Activated CD8-positive, alpha-beta memory T cell treated with anti-CD3 and anti-CD28 coated beads for 24 hours (primary cell): Measurements from ENCODE around the gene SH3GL2.

ENCODE experiments used
- DNase-seq: peaks from one replicate; pipeline ENCODE4 v3.0.0-alpha.2; 2020

The SH3GL2 gene

DNA sequence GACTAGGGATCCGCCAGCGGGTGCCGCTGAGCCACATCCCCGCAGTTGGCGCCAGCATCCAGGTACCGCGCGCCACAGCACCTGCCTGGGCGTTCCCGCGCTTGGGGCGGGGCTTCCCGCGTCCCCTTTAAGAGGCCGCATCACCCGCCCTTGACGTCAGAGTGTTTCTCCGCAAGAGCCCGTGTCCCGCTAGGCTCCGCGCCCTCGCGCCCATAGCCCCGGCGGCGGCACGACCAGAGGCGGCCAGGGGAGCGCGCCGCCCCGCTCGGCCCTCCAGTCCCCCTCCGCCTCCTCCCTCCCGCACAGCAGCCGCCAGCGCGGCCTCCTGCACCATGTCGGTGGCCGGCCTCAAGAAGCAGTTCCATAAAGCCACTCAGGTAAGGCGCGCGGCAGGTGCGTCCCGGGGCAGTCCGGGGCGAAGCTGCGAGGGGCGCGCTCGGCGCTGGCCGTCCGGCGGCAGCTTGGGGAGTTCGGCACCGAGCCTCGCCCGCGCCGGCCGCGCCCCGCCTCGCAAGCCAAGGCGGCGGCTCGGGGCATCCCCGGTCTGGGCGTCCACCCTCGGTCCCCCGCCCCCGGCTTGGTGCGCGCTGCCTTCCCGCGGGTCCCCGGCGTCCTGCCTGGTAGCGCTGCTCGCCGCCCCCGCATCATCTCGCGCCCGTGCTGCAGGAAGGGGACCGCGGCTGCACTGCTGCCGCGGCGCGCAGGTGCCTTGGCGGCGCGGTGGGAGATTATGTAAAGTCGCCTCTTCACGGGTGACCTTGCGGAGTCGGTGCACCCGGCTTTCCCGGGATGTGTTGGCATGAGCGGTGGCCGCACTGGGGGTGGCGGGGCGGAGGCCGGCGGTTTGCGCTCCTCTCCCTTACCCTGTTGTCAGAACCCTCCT is at the start of gene SH3GL2:
TSS of gene SH3GL2 (plus strand) at position 156 of the 883 bp plus-strand sequence.
- DNase-seq = no peak

DNA sequence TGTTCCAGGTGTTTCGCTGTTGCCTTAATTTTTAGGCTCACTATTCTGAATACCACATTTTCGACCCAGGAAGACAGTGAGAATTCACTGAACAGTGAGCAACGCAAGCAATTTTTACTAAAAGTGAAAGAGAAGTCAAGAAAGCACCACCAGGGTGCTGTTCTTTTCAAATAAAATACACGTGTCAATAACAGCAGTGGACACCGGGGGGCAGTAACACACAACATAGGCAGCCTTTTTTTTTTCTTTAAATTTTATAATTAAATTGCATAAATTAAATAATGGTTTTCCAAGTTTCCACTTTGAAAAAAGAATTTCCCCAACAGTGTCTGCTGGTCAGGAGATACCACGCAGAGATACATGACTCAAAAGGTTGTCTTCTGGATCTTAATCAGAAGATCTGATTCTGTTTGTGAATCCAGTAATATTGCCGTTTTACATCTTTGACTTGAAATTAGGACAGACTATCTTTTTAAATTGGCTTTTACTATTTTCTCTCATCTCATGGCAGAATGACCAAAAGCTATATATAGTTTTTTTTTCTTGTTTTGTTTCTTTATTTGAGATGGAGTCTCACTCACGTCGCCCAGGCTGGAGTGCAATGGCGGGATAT is 47.1 kb upstream of the SH3GL2 start:
- DNase-seq = no peak

DNA sequence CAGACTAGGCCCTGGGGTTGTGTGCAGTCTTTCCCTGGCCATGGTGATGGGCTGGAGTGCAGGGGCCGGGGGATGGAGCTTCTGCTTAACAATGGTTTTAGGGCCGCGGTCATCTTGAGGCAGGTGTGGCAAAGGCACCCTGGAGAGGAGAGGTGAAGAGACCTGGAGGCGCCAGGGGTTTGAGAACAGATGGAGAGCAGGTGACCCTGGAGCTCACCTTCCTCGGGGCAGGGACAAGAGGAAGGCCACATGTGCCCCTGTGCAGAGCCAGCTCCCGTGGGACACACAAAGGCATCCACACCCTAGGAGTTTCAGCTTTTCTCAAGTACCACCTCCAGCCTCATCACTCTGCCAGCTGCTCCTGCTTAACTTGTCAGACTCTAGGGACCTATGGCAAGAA is 46.4 kb upstream of the SH3GL2 start:
- DNase-seq = no peak

DNA sequence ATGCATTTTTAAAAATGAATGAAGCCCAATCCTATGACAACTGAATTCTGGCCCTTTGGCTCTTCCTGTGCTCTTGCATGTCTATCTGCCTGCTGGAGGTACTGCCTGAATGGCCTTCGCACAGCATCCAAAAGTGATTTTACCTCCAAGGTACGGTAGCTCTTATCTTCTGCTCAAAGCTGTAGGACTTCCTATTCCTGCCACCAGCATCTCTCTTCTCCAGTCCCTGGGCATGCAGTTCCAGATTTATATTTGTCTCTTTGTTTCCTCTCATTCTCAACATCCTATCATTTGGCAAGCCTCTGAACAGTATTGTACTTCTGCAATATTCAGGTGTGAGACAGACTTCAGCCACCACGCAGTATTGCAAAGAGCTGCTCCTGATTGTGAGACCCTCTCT is 43.7 kb upstream of the SH3GL2 start:
- DNase-seq = no peak

- DNase-seq = no peak
Observed at GRCh38 chr9:17536027-17536426, 42.8 kb upstream of the SH3GL2 start.

- DNase-seq = no peak
Observed at GRCh38 chr9:17551023-17551422, 27.8 kb upstream of the SH3GL2 start.

DNA sequence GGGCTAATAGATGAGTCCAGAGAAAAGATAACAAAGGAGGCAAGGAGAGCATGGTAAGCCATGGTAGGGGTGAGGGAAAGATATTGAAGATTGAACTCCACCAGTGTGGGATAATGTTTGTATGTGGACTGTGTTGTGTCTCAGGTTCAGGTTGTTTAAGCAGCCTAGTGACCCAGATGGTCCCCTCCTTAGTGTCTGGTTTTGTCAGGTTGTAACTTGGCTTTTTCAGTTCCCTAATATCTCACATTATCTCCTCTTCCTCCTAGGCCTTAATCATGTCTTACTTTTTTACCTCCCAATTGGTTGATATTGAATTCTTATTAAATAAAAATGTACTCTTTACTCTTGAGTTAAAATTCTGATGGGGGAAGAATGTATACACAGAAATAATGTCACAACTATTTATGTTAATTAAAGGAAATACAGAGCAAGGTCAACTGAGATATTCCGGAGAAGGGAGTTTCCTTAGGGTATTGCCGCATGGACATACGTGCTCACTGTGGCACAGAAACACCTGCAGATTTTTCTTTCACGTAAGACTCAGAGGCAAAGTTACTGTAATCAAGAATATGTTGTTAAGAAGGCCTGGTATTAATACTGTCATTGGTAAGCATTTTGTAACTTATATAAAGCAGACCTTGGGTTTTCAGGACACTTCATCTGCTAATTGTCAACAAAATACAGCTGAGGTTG is 23.4 kb upstream of the SH3GL2 start:
- no peak for DNase-seq

GRCh38 chr9:17556255-17556654 is 22.6 kb upstream of the SH3GL2 start:
- DNase-seq = no peak

DNA sequence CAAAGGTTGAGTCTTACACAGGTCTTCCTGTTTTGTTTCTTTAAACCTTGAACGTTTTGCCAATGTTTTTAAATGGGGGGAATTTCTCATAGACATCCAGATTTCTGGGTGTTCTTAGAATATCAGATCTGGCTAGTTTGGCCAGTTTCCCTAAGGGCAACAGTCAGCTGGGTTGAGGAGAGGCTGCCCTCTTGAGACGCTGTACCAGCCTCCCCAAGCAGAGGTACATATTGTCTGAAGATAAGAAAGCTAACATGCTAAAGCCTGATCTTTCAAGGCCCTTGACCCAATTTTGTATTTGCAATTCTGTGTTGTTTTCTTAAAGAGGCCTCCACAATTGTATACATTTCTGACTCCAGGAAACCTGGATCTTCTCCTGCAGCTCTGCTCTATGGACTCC is 21.9 kb upstream of the SH3GL2 start:
- DNase-seq = no peak

- no peak for DNase-seq
Observed at GRCh38 chr9:17571825-17572224, 7.0 kb upstream of the SH3GL2 start.

GRCh38 chr9:17574342-17574741 is 4.5 kb upstream of the SH3GL2 start:
- DNase-seq = no peak

GRCh38 chr9:17578577-17578910 is 322 bp upstream of the SH3GL2 start:
- DNase-seq = no peak

DNA sequence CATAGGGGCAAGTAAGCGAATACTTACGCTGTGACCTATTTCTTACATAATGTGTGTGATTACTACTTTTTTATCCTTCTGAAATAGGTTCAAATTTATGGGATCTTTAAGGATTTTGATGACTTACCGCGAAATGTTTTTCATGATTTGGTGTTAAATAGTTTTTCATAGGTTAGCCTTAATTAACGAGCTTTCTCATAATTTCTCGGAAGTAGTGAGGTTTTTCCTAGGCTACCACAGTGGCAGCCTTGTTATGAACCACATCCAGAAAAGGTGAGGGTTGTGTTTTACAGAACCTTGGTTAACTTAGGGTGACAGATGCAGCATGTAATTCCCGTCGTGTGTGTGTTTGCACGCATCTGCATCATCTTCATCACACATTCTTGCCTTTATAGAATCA is 1.3 kb downstream of the SH3GL2 start:
- DNase-seq = no peak

- DNase-seq = no peak
Observed at GRCh38 chr9:17587113-17587512, 8.2 kb downstream of the SH3GL2 start.

DNA sequence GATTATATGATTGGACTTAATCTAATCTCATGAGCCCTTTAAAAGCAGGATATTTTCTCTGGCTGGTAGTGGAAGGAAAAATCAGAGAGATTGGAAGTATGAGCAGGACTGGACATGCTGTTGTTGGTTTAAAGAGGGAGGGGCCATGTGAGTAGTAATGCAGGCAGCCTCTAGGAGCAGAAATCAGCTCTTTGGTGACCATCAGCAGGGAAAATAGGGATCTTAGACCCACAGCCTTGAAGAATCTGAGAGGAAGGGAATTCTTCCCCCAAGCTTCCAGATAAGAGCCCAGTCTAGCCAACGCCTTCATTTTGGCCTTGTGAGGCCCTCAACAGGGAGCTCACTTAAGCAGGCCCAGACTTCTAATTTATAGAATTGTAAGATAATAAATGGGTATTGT is 9.5 kb downstream of the SH3GL2 start:
- DNase-seq = no peak

DNA sequence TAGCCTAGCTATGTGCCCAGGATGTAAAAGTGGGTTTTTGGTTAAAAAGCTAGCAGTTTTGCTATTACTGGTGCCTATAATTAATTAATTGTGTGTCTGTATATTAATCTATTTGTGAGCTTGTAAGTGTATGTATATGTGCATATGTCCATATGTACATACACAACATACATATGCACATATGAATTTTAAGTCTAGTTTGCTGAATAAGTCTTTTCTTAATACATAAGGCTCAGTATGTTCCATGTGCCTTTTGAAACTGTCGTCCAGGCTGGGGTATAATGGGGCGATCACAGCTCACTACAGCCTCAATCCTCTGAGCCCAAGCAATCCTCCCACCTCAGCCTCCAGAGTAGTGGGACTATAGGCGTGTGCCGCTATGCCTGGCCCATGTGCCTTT is 10.1 kb downstream of the SH3GL2 start:
- DNase-seq = no peak

GRCh38 chr9:17589771-17590170 is 10.9 kb downstream of the SH3GL2 start:
- DNase-seq = no peak

DNA sequence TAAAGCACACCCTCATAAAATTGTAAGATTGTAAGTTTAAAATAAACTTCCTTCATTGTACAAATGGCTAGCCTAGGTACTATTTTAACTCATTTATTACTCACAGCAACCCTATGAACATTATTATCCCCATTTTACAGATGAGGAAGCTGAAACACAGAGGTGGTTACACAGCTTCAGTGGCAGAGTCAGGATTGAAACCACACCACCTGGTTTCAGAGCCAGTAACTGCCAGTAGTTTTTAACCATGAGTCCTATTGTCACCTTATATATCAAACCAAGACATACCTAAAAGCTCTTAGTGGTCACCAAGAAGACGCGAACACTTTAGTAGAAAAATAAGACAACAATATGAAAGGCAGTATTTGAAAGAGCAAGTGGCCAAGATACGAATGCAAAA is 16.1 kb downstream of the SH3GL2 start:
- no peak for DNase-seq

- DNase-seq = no peak
Observed at GRCh38 chr9:17597977-17598376, 19.1 kb downstream of the SH3GL2 start.

GRCh38 chr9:17600962-17601593 is 22.2 kb downstream of the SH3GL2 start:
- no peak for DNase-seq

GRCh38 chr9:17604556-17604955 is 25.7 kb downstream of the SH3GL2 start:
- DNase-seq = no peak

DNA sequence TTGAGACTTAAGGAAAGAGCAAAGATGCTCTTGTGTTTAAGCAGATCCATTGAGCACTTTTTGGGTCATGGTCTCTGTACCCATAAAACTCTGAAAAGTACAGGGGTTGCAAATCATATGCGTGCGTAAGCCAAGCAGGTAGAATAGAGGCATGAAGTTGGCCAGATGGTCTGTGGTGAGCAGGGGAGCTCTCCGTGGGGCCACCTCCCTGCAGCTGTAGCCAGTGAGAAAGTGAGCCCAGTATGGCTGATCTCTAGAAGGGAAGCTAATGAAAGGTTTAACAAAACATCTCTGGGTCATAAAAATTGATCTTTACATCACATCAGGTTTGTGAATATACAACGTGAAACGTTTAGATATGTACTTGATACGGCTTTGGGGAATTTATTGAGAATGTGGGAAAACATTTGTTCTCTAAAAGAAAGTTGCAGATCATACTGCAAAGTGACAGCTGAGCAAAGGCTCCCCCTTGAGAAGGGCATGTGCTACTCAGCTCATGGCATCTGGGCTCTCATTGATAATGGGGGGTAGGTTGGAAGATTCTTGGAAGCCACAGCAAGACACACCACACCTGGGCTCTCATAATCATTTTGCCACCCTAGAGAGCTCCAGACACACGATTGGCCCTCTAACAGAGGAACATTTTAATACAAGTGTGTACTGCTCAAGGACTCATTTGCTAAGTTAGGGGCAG is 30.6 kb downstream of the SH3GL2 start:
- no peak for DNase-seq

DNA sequence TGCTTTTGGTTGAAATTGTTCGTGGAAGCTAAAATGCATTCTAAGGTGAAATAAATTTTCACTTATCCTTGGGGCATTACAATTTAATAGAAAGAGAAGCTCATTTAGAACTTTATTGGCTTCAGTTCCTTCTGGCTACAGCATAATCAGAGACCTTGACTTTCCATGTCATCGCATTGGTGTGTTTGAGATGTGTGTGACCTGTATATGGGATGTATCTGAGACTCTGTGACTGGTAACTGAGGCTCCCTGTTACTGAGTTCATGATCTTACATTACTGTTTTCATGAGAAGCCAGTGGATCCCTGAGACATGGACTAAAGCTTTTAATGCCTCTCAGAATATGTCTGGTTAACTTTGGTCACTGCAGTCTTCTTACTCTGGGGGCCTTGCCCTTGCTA is 32.5 kb downstream of the SH3GL2 start:
- DNase-seq = no peak
